Right renal pelvis (tissue), 4 donors: ENCODE measurements around the gene PDZD2. TPM values are rescaled to one million over a fixed set of nuclear protein-coding genes. Genes with fewer than 3 reads are reported as not detected.
"Not testable (repeated sequence)": the region's sequence is repeated elsewhere in the genome, so short reads cannot be mapped to it uniquely, and the experiment has no call there.

Experiments
- DNase-seq, 4 donors: peaks; one replicate each; pipeline ENCODE4 v3.0.0-alpha.2; 2013; ENCODE audit warnings: low read depth in 4 of 4, low spot score in 3 of 4, missing footprints in 1 of 4
- polyA plus RNA-seq, 4 donors: library from polyadenylated mRNA; unstranded; fragments of 120-200 nt; gene quantifications; one replicate each; pipeline ENCODE4 v1.2.1, GENCODE V29; 2013; ENCODE audit not compliant: insufficient read length in 4 of 4

PDZD2 gene
- 10 to 100 TPM; 14.9 to 21.5 (median 19.9) TPM for polyA plus RNA-seq

DNA sequence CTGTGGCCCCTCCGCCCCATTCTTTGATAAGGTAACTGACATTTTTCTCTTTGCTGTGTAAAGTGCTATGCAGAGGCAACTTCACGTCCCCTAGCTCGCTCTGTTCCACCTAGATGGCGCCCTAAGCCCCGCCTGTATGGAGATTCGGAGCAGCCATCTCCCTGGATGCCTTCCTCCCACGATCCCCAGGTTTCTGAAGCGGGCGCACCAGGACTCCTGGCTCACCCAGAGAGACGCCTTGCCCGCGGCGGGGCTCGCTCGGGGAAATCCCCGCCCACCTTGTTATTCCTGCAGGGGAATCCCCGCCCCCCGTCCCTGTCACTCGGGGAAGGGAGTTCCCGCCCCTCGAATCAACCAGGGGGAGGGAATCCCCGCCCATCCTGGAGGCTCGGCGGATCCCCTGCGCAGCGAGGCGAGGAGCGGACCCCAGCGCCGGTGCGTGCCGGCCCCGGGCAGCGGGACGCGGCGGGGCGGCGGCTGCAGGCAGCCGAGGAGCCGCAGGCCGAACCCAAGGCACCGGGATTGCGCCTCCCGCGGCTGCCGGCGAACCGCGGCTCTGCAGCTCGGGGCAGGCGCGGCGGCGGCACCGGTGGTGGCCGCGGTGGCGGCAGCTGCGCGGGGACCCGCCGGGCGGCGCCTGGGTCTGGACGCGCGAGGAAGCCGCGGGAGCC, at the start of gene PDZD2:
PDZD2 (plus strand) TSS at position 384 of the 671 bp plus-strand sequence.
- peak; percentile 58 to 77 (median 68) for DNase-seq

DNA sequence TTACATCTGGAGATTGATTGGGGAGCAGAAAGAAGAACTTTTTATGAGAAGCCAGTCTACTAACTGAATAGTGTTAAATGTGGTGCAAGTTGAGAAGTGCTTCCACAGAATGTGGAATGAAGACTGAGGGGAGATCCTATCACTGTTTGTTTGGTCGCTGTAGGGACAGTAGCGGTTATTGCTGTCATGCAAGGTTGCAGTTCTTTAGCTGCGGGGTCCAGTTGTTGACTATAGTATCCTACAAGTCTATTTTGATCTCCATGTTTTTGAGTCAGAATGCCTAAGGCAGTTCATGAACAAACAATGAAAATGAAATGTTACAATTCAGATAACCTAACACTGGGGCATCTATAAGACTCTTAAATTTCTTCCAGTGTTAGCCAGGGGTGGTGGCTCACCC, 45.3 kb upstream of the PDZD2 start:
- DNase-seq, result no peak

DNA sequence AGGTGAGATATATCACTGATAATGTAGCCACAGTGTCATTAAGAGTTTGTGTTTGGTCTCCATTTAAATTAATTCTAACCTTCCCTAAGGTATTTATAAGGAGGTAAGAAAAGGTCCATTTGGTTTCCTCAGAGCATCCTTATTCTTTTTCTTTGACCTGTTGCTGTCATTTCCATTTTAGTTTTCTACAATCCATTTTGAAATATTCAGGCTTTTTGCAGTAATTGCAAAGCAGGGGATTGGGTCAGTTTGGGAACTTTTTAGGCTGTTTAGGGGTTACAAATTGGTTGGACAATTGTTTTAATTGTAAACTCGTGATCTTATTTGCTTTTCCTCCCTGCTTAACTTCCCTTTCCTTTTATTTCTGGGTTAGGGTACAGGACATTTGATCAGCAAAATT, 42.6 kb upstream of the PDZD2 start:
- DNase-seq, result no peak

DNA sequence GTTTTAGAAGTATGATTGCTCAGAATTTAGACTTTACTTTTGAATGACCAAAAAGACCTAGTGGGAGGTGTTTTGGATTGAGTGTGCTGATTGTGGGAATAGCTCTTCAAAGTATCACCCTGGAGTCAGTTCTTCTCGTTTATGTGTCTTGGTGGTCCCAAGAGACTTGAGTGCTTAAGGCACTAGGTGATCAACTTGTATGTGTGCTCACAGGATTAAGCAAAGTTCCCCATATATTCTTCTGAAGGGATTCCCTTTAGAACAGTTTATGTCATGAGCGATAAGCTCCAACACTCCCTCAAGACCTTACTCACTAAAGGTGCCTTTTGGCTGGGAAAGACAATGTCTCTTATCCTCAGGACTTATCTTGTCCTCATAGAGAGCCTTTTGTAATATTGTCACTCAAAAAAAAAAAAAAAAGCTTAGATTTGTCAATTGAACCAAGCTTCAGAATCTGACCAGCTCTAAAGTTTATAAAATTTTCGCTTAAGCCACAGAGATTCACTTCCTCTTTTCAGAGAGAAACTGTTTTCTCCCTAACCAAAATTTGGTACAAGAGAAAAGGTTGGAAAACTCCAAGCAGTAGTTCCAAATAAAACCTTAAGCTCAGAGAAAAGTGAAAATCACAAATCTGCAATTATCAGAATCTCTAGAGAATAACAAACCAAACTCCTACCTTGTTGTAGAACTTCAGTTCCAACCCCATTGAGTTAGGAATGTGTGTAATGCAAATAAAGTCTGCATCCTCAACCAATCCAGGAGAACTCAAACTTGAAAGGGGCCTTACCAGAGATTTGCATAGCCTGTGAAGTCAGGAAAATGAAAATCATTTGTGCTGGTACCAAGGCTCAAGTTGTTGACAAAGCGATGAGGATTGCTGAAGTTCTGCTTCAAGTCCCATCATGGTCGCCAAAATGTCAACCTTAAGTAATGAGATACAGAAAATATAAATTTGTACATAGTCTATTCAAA, 40.0 kb upstream of the PDZD2 start:
- DNase-seq, result no peak

DNA sequence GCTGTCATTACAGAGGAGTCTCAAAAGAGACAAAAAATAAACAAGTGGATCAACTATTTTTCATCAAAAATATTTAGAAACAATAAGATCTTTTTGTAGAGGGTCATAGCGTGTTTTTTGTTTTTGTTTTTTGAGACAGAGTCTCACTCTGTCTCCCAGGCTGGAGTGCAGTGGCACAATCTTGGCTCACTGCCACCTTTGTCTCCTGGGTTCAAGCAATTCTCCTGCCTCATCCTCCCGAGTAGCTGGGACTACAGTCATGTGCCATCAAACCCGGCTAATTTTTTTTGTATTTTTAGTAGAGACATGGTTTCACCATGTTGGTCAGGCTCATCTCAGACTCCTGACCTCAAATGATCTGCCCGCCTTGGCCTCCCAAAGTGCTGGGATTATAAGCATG, 36.6 kb upstream of the PDZD2 start:
- not testable (repeated sequence) for DNase-seq

DNA sequence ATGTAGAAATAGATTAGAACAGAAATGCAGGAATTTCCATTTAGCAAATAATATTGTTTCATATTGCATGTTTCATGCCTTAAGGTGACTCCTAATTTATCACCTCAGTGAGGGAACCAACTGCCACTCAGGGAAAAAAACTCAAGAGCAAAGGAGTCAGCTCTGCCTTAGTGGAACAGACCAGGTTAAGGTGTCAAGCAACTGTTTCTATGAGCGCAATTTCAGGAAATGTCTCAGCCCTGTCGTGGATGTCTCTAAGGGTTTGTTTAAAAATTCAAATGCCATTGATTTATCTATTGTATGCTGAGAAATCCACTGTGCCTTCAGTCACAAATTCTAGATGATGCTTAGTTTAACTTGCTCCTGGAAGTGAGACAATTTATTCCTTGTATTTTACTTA, 34.7 kb upstream of the PDZD2 start:
- no peak for DNase-seq

DNA sequence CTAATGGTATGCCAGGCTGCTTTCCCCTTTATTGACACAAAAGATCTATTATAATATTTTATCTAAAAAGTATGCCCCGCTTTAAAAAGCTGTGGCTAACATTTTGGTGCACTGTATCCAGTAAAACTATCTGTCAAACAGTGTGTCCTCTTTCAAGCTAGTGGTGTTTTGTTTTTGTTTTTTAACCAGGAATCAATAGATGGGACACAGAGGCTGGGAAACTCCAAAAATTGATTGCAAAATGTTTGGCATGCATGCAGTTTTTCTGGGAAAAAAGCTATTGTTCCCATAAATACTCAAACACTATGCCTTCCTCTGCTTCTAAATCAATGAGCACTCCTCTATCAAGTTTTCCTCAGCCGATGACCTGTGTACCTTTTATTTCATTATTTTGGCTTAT, 34.3 kb upstream of the PDZD2 start:
- no peak for DNase-seq

DNA sequence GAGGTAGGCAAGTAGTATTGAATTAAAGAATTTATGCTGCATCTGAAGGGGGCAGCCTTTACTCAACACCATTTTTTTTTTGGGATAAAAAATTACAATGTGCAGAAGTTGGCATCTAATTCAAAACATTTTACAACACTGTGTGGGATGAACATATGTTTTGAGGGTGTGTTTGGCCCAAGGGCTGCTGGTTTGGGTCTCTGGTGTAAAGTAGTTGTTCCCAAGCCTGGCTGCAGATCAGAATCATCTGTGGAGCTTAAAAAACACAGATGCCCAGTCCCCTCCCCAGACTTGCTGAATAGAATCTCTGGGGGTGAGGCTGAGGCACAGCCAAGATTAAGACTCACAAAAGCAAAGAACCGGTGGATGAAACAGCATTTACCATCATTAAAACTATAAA, 33.0 kb upstream of the PDZD2 start:
- no peak for DNase-seq

DNA sequence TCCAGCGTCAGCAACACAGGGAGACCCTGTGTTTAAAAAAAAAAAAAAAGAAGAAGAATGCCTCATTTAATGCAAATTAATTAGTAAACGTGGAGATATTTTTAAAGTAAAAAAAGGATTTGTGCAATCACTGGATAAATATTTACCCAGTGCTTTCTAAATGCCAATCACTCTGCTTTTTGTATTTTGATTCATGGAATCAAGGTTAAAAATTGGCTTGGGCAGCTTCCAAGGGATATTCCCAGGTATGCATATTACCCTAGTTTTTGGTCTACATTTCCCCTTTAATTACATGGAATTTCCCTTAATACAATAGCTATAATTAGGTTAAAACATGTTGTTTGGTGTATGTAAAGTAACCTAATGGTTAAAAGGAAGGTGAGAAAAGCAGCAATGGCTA, 31.4 kb upstream of the PDZD2 start:
- DNase-seq, result no peak

DNA sequence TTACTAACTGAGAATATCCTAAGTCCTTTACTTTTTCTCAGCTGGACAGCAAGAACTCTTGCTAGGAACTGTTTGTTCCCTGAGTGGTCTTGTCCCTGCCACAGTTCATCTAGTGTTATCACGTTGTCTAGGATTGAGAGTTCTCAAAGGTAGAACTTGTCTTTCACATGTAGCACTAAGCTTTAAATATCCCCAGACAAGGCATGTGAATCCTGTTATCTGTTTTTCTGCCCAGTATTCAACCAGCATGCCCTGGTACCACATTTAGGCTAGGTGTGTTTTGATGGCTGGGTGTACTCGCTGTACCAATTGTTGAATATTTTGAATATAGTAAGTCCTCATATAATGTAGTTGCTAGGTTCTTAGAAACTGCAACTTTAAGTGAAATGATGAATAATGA, 27.9 kb upstream of the PDZD2 start:
- DNase-seq, result no peak

DNA sequence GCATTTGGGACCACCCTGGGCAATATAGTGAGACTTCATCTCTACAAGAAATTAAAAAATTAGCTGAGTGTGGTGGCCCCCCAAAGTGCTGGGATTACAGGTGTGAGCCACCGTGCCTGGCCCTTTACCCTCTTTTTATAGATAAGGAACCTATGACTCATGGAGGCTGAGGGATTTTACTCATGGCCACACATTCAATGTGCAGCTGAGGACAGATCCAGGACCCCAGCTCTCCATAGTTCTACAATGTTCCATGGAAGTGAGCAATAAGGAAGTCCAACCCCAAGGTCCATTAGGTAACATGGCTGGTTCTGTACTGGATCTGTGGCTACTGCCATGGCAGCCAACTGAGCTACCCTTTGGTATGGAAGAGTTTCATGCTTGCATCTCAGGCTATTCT, 25.3 kb upstream of the PDZD2 start:
- DNase-seq, result no peak

DNA sequence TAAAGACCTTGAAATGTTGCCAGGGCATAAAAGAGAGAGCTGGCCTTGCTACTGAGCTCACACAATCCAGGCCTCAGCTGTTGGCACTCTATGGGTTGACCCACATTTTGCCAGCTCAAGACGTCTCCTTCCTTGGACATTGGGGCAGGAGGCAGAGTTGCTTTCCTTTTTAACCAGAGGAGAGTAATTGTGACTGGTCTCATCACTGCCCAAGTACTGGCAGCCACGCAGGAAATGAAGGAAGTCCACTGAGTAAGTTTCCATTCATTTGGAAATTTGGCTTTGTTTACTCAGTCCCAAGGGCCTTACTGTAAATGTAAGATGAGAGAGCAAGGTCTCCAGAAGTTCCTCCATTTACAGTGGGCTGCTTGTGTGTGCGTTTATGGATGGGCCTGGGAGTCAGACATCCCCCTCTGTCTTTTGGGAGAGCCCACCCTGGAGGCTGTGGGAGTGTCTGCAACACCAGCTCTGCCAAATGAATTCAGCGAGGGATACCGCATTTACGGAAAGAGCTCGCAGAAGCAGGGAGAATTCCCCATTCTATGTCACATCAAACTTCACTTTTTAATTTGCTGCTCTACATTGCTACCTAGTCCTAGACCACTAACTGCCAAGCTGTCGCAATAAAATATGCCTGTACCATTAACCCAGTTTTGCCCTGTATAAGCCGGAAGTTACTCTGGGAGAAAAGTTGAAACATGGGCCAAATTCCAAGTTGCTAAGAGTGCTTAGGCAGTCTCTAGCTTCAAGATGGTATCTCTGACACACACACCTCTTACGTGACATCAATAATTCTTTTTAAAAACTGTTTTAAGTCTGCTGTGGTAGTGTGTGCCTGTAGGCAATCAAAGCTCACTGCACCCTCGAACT, 24.5 kb upstream of the PDZD2 start:
- peak in 1 of 4 donors; percentile 49 for DNase-seq

DNA sequence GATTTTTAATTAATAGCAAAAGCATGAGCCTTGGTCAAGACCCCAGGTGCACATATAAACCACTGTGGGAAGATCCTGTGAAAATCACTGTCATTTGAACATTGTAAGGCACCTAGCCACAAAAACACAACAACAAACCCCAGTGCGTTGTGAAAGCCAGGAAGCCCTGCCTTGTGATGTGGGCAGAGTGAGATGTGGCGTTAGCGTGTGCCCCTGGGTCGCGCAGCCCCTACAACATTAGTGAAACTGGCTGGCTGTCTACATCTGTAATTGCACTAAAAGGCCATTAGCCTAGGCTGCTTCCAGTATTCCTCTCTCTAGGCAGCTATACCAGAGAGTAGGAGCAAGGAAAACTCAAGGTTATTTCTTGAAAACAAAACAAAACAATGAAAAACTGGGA, 21.1 kb upstream of the PDZD2 start:
- DNase-seq, result no peak

DNA sequence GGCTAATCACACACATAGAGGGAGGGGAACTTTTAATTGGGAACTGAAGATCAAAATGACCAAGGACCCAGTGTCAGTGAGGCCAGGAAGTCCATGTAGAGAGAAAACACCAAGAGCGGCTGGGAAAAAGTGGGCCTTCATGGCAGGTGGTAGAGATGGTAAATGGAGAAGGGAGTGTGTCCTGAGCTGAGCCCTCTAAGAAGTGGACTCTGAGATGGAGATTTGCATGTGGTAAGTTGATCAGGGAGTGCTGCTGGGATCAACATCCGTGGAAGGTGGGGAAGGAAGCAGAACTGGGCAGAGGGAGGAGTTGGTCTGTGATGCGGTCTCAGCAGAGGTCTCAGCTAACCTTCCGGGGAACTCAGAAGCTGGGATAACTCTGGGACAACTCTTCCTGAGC, 18.9 kb upstream of the PDZD2 start:
- DNase-seq, result no peak

DNA sequence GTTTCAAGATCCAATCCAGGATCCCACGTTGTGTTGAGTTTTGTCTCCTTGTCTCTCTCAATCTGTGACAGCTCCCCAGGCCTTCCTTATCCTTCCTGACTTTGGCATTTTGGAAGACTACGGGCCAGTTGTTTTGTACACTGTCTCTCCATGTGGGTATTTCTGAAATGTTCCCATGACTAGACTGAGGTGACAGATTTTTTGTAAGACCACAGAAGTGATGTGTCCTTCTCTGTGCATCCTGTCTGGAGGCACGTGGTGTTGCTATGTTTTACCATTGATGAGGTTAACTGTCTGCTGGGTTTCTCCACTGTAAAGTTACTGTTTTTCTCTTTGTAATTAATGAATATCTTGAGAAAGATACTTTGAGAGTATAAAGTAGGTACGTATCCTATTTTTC, 15.7 kb upstream of the PDZD2 start:
- no peak for DNase-seq

DNA sequence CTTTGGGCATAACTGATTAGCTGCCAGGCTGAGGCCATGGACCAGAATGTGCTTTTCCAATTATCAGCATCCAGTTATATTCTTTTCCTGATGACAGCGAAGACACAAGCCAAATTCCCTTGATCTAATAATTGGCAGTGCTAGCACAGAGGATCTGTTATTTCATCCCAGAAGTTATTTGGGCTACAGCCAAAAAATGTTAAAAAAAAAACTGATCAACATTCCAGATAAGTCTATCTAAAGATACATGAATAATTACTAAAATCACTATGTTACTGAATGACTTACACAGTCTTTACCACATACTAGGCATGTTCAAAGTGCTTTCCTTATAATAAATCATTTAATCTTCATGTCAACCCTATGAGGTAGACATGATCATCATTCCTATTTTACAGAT, 13.5 kb upstream of the PDZD2 start:
- DNase-seq, result no peak

DNA sequence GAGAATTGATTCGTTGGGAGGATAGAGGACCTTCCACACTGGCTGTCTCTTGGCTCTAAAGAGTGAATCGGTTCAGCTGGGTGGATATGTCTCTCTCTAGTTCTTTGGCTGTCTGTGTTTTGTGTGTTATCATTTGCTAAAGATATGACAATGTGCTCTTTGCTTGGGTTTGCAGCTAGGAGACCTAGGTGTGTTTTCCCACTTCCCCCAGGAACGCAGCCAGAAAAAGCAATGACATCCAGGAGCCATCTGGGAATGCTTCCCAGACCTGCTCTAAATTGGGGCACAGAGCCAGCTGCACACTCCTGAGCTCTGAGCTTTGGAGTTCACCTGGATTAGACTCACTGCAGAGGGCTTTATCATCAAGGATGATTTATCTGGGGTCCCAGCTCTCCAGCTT, 12.8 kb upstream of the PDZD2 start:
- DNase-seq, result no peak

DNA sequence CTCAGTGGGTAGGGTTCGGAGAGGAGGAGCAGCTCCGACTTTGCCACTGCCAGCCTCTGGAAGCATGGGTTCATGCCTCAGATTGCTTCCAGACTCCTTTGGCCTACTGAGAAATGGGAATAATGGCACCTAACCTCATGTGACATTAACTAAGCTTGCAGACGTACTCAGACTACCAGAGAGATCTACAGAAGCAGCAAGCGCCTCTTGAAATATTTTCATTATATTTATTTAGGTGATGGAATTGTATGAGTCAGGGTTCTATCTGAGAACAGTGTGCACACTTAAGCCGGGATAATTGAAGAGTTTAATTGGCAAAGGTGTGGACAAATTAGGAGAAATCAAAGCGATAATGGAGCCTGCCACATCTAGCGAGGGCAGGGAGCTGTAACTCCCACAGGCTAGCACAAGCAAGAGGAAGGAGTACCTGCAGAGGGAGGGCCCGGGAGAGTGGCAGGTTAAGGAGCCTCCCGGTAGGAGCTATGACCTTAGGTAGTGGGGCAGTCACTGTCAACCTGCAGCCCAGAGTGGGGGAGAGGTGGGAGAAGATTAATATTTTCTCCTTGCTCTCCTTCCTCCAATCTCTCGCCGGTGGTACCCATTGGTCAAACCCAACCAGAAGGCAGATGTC, 12.2 kb upstream of the PDZD2 start:
- DNase-seq, result no peak

DNA sequence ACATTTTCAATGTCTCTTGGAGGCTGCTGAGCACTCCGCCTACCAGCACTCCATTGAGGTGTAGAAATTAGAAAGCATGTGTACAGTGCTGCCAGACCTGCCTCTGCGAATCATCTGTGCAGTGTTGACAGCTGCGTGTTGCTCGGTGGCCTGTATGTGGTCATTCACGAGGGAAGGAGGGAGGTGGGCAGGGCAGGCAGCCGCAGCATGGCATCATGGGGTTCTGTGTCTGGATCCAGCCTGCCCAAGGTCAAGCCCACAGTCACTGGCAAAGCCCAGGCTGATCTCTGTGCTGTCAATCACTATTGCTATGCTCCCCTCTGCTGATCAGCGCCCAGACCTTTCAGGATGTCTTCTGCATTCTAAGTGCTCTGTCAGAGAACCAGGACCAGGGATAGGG, 8.0 kb upstream of the PDZD2 start:
- DNase-seq, result no peak

DNA sequence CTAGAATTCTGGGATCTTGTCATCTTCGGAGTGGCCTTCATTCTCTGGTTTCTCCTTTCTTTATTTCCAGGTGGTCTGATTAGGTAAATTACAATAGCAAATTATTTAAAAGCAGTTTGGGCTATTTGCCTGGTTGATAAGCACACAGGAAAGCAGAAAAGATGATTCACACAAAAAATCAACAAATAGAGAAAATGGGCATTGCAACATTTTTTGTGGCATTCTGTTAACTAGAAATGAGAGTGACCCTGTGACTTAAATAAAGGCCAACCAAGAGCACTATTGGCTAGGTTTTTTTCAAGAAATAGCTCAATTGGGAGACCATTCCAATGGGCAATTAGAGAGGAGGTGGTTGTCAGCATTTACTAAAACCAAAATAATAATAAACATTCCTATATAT, 6.5 kb upstream of the PDZD2 start:
- no peak for DNase-seq

DNA sequence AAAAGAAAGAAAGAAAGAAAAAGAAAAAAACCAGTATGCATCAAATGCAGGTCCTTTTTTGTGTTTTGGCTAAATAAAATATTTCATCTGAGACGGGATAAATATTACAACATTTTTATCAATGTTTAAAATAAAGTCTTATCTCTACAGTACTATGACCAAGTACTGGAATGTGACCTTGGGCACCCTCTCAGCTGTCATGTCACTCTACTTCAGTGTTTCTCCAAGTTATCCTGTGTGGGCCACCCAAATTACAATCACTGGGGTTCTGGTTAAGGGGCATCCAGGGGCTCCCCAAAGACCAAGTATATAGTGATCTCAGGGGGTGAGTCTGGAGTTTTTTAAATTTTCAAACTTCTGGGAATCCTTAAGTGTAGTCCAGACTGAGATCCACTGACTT, 3.5 kb upstream of the PDZD2 start:
- no peak for DNase-seq
